Mesothelial cell of epicardium (in vitro differentiated cells): ENCODE results near the gene SERPINB1. TPM values are rescaled to one million over a fixed set of nuclear protein-coding genes. Genes with fewer than 3 reads are reported as not detected.

ENCODE experiments used
- DNase-seq, 2 experiments: peaks; one replicate each; pipeline ENCODE4 v3.0.0; 2021; ENCODE audit warnings: low spot score in 2 of 2; ENCODE audit not compliant: unreplicated experiment in 2 of 2
- H3K27ac Mint-ChIP-seq: 2 replicates; pipeline ENCODE4 v1.8.0; 2021; ENCODE audit warnings: mixed read lengths
- H3K27me3 Mint-ChIP-seq: 2 replicates; pipeline ENCODE4 v1.8.0; 2021; ENCODE audit warnings: low read depth, mixed read lengths
- H3K36me3 Mint-ChIP-seq: 2 replicates; pipeline ENCODE4 v1.8.0; 2021; ENCODE audit warnings: mixed read lengths
- H3K4me1 Mint-ChIP-seq: 2 replicates; pipeline ENCODE4 v1.8.0; 2021; ENCODE audit warnings: mixed read lengths
- H3K4me3 Mint-ChIP-seq: 2 replicates; pipeline ENCODE4 v1.8.0; 2021; ENCODE audit warnings: mild to moderate bottlenecking, moderate library complexity, mixed read lengths
- H3K9me3 Mint-ChIP-seq: 2 replicates; pipeline ENCODE4 v1.8.0; 2021; ENCODE audit warnings: mixed read lengths
- CTCF ChIP-seq: fragments of 200-600 bp; sonication (generic); IDR thresholded peaks from one replicate; pipeline ENCODE4 v1.5.0; 2021; ENCODE audit warnings: antibody characterized with exemption; ENCODE audit not compliant: unreplicated experiment
- total RNA-seq: library from RNA; stranded (reverse); gene quantifications from 3 replicates; pipeline ENCODE4 v1.2.1, GENCODE V29; 2021

The SERPINB1 gene
- total RNA-seq, 1 donor from 2014 or later: 18.5 TPM

- Mint-ChIP-seq H3K4me3 (no peak overlapping the region), H3K4me1 (peaks cover 8% of the 10 kb centered on the region), H3K27ac (no peak overlapping the region), H3K9me3 (no peaks in the 10 kb centered on the region), H3K27me3 (no peaks in the 10 kb centered on the region), H3K36me3 (peaks cover 20% of the 10 kb centered on the region)
- no peak for TF ChIP-seq CTCF
- DNase-seq: no peak
Observed at GRCh38 chr6:2786269-2786668, 55.4 kb downstream of the SERPINB1 start.

DNA sequence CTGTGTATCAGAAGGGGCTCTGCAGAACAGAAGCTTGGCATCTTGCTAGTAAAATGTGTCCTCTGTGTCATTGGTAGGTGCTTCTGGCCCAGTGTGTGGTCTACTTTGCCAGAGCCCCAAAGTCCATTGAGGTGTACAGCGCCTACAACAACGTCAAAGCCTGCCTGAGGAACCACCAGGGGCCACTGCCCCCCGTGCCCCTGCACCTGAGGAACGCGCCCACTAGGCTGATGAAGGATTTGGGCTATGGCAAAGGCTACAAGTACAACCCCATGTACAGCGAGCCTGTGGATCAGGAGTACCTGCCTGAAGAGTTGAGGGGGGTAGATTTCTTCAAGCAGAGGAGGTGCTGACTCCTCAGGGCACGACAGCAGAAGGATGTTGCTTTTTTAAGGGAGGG, 56.7 kb downstream of the SERPINB1 start:
- no peak overlapping the region for H3K27ac Mint-ChIP-seq

DNA sequence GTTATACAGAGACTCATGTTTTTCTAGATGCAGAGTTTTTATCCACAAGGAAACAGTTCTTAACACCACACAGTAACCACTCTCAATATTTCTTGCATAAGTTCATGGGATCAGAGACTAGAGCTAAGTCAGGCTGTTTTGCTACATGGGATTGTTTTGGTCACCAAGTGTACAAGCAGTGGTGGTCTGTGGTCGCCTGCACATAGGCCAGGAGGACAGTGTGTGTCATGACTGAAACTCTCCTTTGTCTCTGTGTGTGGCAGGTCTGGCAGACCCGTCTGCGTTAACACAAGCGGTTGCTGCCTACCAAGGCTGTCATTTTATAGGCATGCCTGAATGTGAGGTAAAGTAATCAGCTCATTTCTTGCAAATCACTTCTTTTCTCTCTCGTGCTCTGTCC, 57.6 kb downstream of the SERPINB1 start:
- TF ChIP-seq CTCF: no peak
- Mint-ChIP-seq H3K27ac (peak overlapping the region; percentile 58), H3K9me3 (no peaks in the 10 kb centered on the region), H3K4me1 (no peaks in the 10 kb centered on the region), H3K36me3 (peaks cover 23% of the 10 kb centered on the region), H3K27me3 (no peaks in the 10 kb centered on the region), H3K4me3 (no peak overlapping the region)
- DNase-seq: no peak

More for the DNA sequence above, 56.7 kb downstream of the SERPINB1 start:
- Mint-ChIP-seq H3K4me3 (no peak overlapping the region), H3K4me1 (no peaks in the 10 kb centered on the region), H3K27me3 (no peaks in the 10 kb centered on the region), H3K36me3 (peaks cover 21% of the 10 kb centered on the region), H3K9me3 (no peaks in the 10 kb centered on the region)
- DNase-seq: no peak
- TF ChIP-seq CTCF: no peak

GRCh38 chr6:2783188-2783963, 58.3 kb downstream of the SERPINB1 start:
- peak overlapping the region; percentile 58 for H3K27ac Mint-ChIP-seq
- no peaks in the 10 kb centered on the region for H3K27me3 Mint-ChIP-seq
- no peak overlapping the region for H3K4me3 Mint-ChIP-seq
- H3K36me3 Mint-ChIP-seq: peaks cover 23% of the 10 kb centered on the region
- no peak for DNase-seq
- no peaks in the 10 kb centered on the region for H3K4me1 Mint-ChIP-seq
- no peaks in the 10 kb centered on the region for H3K9me3 Mint-ChIP-seq
- TF ChIP-seq CTCF: no peak

GRCh38 chr6:2782825-2783187, 58.9 kb downstream of the SERPINB1 start:
- no peaks in the 10 kb centered on the region for H3K4me1 Mint-ChIP-seq
- no peaks in the 10 kb centered on the region for H3K9me3 Mint-ChIP-seq
- H3K4me3 Mint-ChIP-seq: no peak overlapping the region
- peaks cover 21% of the 10 kb centered on the region for H3K36me3 Mint-ChIP-seq
- no peaks in the 10 kb centered on the region for H3K27me3 Mint-ChIP-seq
- H3K27ac Mint-ChIP-seq: no peak overlapping the region
- no peak for DNase-seq
- no peak for TF ChIP-seq CTCF
